ENCODE results near the gene SLC22A9. TPM values are rescaled to one million over a fixed set of nuclear protein-coding genes. Genes with fewer than 3 reads are reported as not detected.
A peak's percentile ranks its signal among the peaks of the same experiment; 100 is the strongest.

SLC22A9 gene
- total RNA-seq, 1 donor from 2014 or later = not detected

DNA sequence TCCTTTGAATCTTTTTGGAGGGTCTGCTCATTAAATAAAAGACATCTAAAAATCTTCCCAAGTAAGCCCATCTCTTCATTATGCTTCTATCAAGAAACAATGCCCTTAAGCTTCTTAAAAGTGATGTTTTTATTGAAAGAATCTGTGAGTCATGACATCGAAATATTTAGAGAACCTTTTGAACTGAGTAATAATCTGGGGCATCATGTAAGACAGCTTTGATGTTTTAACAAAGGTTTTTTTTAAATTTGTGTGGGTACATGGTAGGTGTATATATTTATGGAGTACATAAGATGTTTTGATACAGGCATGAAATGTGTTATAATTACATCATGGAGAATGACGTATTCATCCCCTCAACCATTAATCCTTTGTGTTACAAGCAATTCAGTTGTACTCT, 74.6 kb downstream of the SLC22A9 start:
- DNase-seq (ENCODE audit: low read depth in 2 of 2) = no peak

DNA sequence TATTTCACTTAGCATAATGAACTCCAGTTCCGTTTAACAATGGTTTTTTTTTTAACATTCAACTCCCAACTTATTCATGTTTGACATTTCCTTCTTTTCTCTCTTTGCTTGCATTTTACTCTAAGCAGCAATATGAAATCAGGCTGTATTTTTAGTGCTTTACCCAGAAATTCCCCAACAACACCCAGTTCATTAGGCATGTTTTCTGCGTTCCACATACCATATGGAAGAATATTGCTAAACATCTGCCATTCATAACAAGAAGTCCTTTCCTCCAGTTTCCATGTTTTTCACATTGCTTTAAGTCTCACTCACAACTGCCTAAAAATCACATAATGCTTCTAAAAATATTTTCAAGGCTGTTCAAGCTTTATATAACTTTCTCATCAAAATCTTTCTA, 75.5 kb downstream of the SLC22A9 start:
- DNase-seq (ENCODE audit: low read depth in 2 of 2) = no peak

DNA sequence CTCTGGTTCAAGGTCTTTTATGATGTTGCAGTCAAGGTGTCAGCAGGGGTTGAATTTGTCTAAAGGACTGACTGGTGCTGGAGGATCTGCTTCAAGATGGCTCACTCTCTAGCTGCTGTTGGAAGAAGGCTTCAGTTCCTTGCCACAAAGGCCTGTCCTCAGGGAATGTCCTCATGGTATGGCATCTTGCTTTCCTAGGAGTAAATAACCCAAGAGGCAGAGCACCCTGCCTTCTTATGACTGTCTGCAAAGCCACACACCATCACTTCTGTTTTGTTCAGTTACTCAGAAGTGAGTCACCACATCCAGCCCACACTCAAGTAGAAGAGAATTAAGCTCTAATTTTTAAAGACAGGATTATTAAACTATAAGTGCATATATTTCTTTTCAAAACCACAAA, 76.1 kb downstream of the SLC22A9 start:
- peak in 1 of 2 donors; percentile 17 for DNase-seq (ENCODE audit: low read depth in 2 of 2)

DNA sequence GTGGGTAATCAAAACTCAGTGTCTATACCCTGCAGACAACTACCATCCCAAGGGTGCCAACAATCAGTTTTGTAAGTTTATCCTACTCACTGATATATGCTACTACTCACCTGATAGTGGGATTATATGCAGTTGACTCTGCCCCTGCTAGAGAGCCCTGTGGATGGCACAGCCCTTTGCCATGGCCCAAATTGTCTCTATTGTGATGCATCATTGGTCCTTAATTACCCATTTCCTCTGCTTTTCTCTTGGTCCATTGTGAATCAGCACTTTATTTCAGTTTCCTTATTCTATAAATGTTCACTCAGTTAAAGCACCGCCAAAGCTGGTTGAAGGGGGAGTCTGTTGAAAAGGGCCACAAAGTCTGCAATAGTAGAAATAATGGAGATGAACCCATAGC, 79.1 kb downstream of the SLC22A9 start:
- no peak for DNase-seq (ENCODE audit: low read depth in 2 of 2)

DNA sequence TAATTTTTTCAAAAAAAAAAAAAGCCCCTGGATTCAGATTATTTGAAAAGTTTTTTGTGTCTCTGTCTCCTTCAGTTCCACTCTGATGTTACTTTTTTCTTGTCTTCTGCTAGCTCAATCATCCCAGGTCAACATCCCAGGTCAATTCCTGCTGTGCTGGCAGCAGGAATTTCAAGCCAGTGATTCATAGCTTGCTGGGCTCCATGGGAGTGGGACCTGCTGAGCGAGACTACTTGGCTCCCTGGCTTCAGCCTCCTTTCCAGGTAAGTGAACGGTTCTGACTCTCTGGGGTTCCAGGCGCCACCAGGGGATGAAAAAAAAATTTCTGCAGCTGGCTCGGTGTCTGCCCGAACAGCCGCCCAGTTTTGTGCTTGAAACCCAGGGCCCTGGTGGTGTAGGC, 90.0 kb downstream of the SLC22A9 start:
- DNase-seq (ENCODE audit: low read depth in 2 of 2) = no peak

Other genes with a start within 250 kb of the SLC22A9 start
- not detected in 2 replicates for gene SLC22A24, start 225.6 kb upstream of the SLC22A9 start, total RNA-seq
- gene SLC22A25, start 126.2 kb upstream of the SLC22A9 start, total RNA-seq = not detected in 2 replicates
- not detected in 2 replicates for gene PLAAT5, start 121.4 kb downstream of the SLC22A9 start, total RNA-seq
- not detected in 2 replicates for gene LGALS12, start 136.3 kb downstream of the SLC22A9 start, total RNA-seq
- 1.6 and 2.8 TPM in 2 replicates for gene PLAAT4, start 167.0 kb downstream of the SLC22A9 start, total RNA-seq
- not detected in 2 replicates for gene PLAAT2, start 193.6 kb downstream of the SLC22A9 start, total RNA-seq
- gene PLAAT3, start 244.6 kb downstream of the SLC22A9 start, total RNA-seq = 56.2 and 63.1 TPM in 2 replicates